A549 (cell line): ENCODE results near the gene RAD9A. TPM values are rescaled to one million over a fixed set of nuclear protein-coding genes. Genes with fewer than 3 reads are reported as not detected.

Source experiments
- ATAC-seq, 2 experiments: fragments of 200-7000 bp in 1 of 2; fragments of >200 bp in 1 of 2; cut with Nextera tagmentation in 1 of 2; cut with Tn5 transposase in 1 of 2; 3 replicates each; pipeline versions ENCODE4 v1.8.0 to v1.9.1; 2018 to 2020; ENCODE audit warnings: mild to moderate bottlenecking in 1 of 2, moderate library complexity in 1 of 2
- CTCF ChIA-PET: fragments of 300-600 bp; sonication (Branson Sonifier 250); formaldehyde crosslinking; extraction: SDS; loops from one replicate; lab custom pipeline; 2021; ENCODE audit warnings: antibody characterized with exemption, inconsistent platforms; lab: Yijun Ruan, JAX
- POLR2A ChIA-PET: fragments of 350-600 bp; formaldehyde crosslinking; extraction: SDS; loops from one replicate; lab custom pipeline; 2021; ENCODE audit warnings: antibody characterized with exemption, inconsistent platforms; lab: Yijun Ruan, JAX
- DNase-seq, 2 experiments: peaks; one replicate each; pipeline versions ENCODE4 v3.0.0 to v3.0.0-alpha.2; 2011 to 2016; ENCODE audit warnings: low read depth in 1 of 2, low spot score in 1 of 2
- FAIRE-seq: peaks from 2 replicates; lab custom pipeline; 2011; peaks lifted over from hg19 to GRCh38; lab: Jason Lieb, UNC
- H3K27ac ChIP-seq, 2 experiments: fragments of >200 bp; sonication (Bioruptor Twin); formaldehyde crosslinking; 3 replicates each; pipeline ENCODE4 v1.5.1; 2016 to 2017
- H3K4me1 ChIP-seq: fragments of >200 bp; sonication (Bioruptor Twin); formaldehyde crosslinking; 3 replicates; pipeline ENCODE4 v1.6.1; 2016
- H3K4me2 ChIP-seq: fragments of >200 bp; sonication (Bioruptor Twin); formaldehyde crosslinking; 3 replicates; pipeline ENCODE4 v1.6.1; 2016
- H3K4me3 ChIP-seq: fragments of >200 bp; sonication (Bioruptor Twin); formaldehyde crosslinking; 3 replicates; pipeline ENCODE4 v1.5.1; 2016
- H3K9me3 ChIP-seq: fragments of >200 bp; sonication (Bioruptor Twin); formaldehyde crosslinking; 3 replicates; pipeline ENCODE4 v1.6.1; 2016
- ATOH8 ChIP-seq: fragments of 250-450 bp; sonication (Bioruptor Pico); IDR thresholded peaks from 2 replicates; pipeline ENCODE4 v1.5.0; 2020; ENCODE audit warnings: low read depth, mild to moderate bottlenecking, moderate library complexity
- CBX2 ChIP-seq: fragments of 200-600 bp; sonication (generic); IDR thresholded peaks from 2 replicates; pipeline ENCODE4 v1.6.1; 2016; ENCODE audit warnings: low read depth, mild to moderate bottlenecking, borderline replicate concordance
- CBX8 ChIP-seq: fragments of 200-600 bp; sonication (generic); IDR thresholded peaks from 2 replicates; pipeline ENCODE4 v1.6.1; 2016
- CEBPB ChIP-seq, 2 experiments: fragments of >200 bp in 1 of 2; sonication (Bioruptor Twin) in 1 of 2; formaldehyde crosslinking in 1 of 2; IDR thresholded peaks; 2 replicates each; pipeline ENCODE4 v1.6.1; 2012 to 2016
- EHF ChIP-seq: fragments of 250-450 bp; sonication (Bioruptor Pico); IDR thresholded peaks from 2 replicates; pipeline ENCODE4 v1.5.0; 2020; ENCODE audit warnings: mild to moderate bottlenecking
- ELK1 ChIP-seq: fragments of 150-350 bp; IDR thresholded peaks from 2 replicates; pipeline ENCODE4 v1.6.1; 2014; ENCODE audit warnings: low read depth, mild to moderate bottlenecking, low read length
- FOSL2 ChIP-seq, 2 experiments: fragments of 450-650 bp in 1 of 2; fragments of >200 bp in 1 of 2; sonication (Bioruptor Twin) in 1 of 2; formaldehyde crosslinking; IDR thresholded peaks; 2 replicates each; pipeline versions ENCODE4 v1.5.0 to v1.6.1; 2016 to 2020; ENCODE audit warnings: mild to moderate bottlenecking in 1 of 2, moderate library complexity in 1 of 2
- GATA3 ChIP-seq: IDR thresholded peaks from 2 replicates; pipeline ENCODE4 v1.6.1; 2012; ENCODE audit warnings: borderline replicate concordance
- HOXB13 ChIP-seq: fragments of 250-450 bp; sonication (Bioruptor Pico); IDR thresholded peaks from 2 replicates; pipeline ENCODE4 v1.5.0; 2020; ENCODE audit warnings: low read depth, mild to moderate bottlenecking, moderate library complexity
- HOXB5 ChIP-seq: fragments of 250-450 bp; sonication (Bioruptor Pico); IDR thresholded peaks from 2 replicates; pipeline ENCODE4 v1.5.0; 2020; ENCODE audit warnings: mild to moderate bottlenecking, moderate library complexity
- MAZ ChIP-seq: fragments of 150-350 bp; IDR thresholded peaks from 2 replicates; pipeline ENCODE4 v1.6.1; 2014; ENCODE audit warnings: antibody characterized with exemption, low read depth, low read length, borderline replicate concordance
- NR3C1 ChIP-seq: fragments of >200 bp; sonication (Bioruptor Twin); formaldehyde crosslinking; IDR thresholded peaks from 3 replicates; pipeline ENCODE4 v1.6.1; 2017
- PBX3 ChIP-seq: IDR thresholded peaks from 2 replicates; pipeline ENCODE4 v1.6.1; 2012
- REST ChIP-seq: fragments of 200-600 bp; sonication (generic); IDR thresholded peaks from 2 replicates; pipeline ENCODE4 v1.6.1; 2016; ENCODE audit warnings: antibody characterized with exemption, mild to moderate bottlenecking, moderate library complexity
- SMC3 ChIP-seq: fragments of >200 bp; sonication (Bioruptor Twin); formaldehyde crosslinking; IDR thresholded peaks from 3 replicates; pipeline ENCODE4 v1.6.1; 2018; ENCODE audit warnings: inconsistent platforms
- TP53 ChIP-seq: fragments of 250-450 bp; sonication (Bioruptor Pico); IDR thresholded peaks from 2 replicates; pipeline ENCODE4 v1.5.0; 2021; ENCODE audit warnings: mild to moderate bottlenecking, moderate library complexity
- USF2 ChIP-seq: fragments of 450-650 bp; IDR thresholded peaks from 2 replicates; pipeline ENCODE4 v1.6.1; 2014; ENCODE audit warnings: antibody characterized with exemption
- WGBS: methylation state at CpG from one replicate; pipeline ENCODE4 v1.1.6; 2017; ENCODE audit errors: missing lambda C conversion rate; 5-methylcytosine and 5-hydroxymethylcytosine counted together
- polyA plus RNA-seq, 4 experiments: library from polyadenylated mRNA; depleted of rRNA in 3 of 4; stranded (reverse); fragments of >200 nt; fragmentation: RNase III in 1 of 4; extraction: RNeasy Plus Mini Kit Qiagen cat#74134 plus additional on column Dnase treatment in 1 of 4; gene quantifications; 2 replicates in 3 of 4; 3 replicates in 1 of 4; pipeline ENCODE4 v1.2.3, GENCODE V29; 2011 to 2017

RAD9A gene
- polyA plus RNA-seq, 2 of the 4 experiments (the other 2 are of a cell fraction): 19.0 to 43.7 TPM

GRCh38 chr11:67440229-67441097 lies 48.7 kb downstream of the RAD9A start:
- H3K4me1 ChIP-seq: peaks cover 27% of the 10 kb centered on the region
- POLR2A ChIA-PET: interaction anchor here (1.6 kb wide), 1 partner anchor 12 kb away, joined by 5 read pairs; the partner anchor contains the start of gene RPS6KB2
- CTCF ChIA-PET: interaction anchor here (0.8 to 1.5 kb wide), 3 partner anchors 22 to 39 kb away, joined by 4 read pairs; partner anchors contain the start of gene PPP1CA
- DNase-seq: no peak
- no peak overlapping the region for H3K4me3 ChIP-seq
- no peaks in the 10 kb centered on the region for H3K9me3 ChIP-seq
- no peak for FAIRE-seq
- H3K27ac ChIP-seq: no peak overlapping the region
- ATAC-seq: no peak
- H3K4me2 ChIP-seq: no peak overlapping the region
- TF ChIP-seq ATOH8: no peak
- no peak for TF ChIP-seq CBX8
- no peak for TF ChIP-seq GATA3
- TF ChIP-seq MAZ: no peak
- no peak for TF ChIP-seq NR3C1
- TF ChIP-seq, all 56 proteins: peak for 0
- 86% methylated on average over 17 of the region's 17 CpGs for WGBS

- no peak for TF ChIP-seq ELK1
- no peak for TF ChIP-seq SMC3
- TF ChIP-seq PBX3: 0 out of 2 replicates have a peak, but pooled peaks have one; percentile 6
- no peak for TF ChIP-seq FOSL2 (IDR thresholded peaks at IDR 0.05)
- TF ChIP-seq FOSL2 (CRISPR knock-in tag; IDR thresholded peaks at IDR 0.05): no peak
- TF ChIP-seq HOXB5 (CRISPR knock-in tag): no peak
- TF ChIP-seq CEBPB (IDR thresholded peaks at IDR 0.05): no peak
- TF ChIP-seq EHF (CRISPR knock-in tag): no peak
- peaks cover 23% of the 10 kb centered on the region for H3K4me1 ChIP-seq
- H3K4me2 ChIP-seq: no peak overlapping the region
- ATAC-seq (no peak), FAIRE-seq (no peak), DNase-seq (no peak)
- ChIA-PET CTCF (interaction anchor here (0.8 to 1.5 kb wide), 3 partner anchors 22 to 39 kb away, joined by 4 read pairs; partner anchors contain the start of gene PPP1CA), POLR2A (interaction anchor here (1.2 to 1.6 kb wide), 2 partner anchors 13 to 27 kb away, joined by 3 to 5 read pairs; partner anchors contain the start of gene RPS6KB2)
- no peak overlapping the region for H3K4me3 ChIP-seq
- 93% methylated on average over 16 of the region's 21 CpGs for WGBS
- no peaks in the 10 kb centered on the region for H3K9me3 ChIP-seq
- no peak overlapping the region for H3K27ac ChIP-seq
Observed at GRCh38 chr11:67441098-67441563, 49.3 kb downstream of the RAD9A start.

- WGBS: 89% methylated on average over 24 of the region's 28 CpGs
- Histone ChIP-seq H3K27ac (no peak overlapping the region), H3K4me1 (peaks cover 16% of the 10 kb centered on the region), H3K4me2 (peak overlapping the region; percentile 95; the same call in 1 of the 3 replicates), H3K9me3 (no peaks in the 10 kb centered on the region), H3K4me3 (no peak overlapping the region)
- FAIRE-seq (no peak), ATAC-seq (no peak), DNase-seq (no peak)
- ChIA-PET CTCF (interaction anchor here (1.3 to 1.5 kb wide), 2 partner anchors 23 kb away, joined by 4 read pairs; no protein-coding TSS in a partner anchor), POLR2A (interaction anchor here (1.2 to 1.6 kb wide), 2 partner anchors 13 to 27 kb away, joined by 3 to 5 read pairs; partner anchors contain the start of gene RPS6KB2)
- no peak for TF ChIP-seq HOXB13
- TF ChIP-seq USF2: no peak
- no peak for TF ChIP-seq CBX2
- no peak for TF ChIP-seq ELK1
- no peak for TF ChIP-seq TP53 (CRISPR knock-in tag)
- TF ChIP-seq CEBPB (IDR thresholded peaks at IDR 0.05): no peak
- no peak for TF ChIP-seq MAZ
- no peak for TF ChIP-seq REST
- TF ChIP-seq CBX8: no peak
- no peak for TF ChIP-seq NR3C1
Observed at GRCh38 chr11:67441731-67442351, 50.1 kb downstream of the RAD9A start.
